ENCODE results near the gene TSPAN18.

The TSPAN18 gene

DNA sequence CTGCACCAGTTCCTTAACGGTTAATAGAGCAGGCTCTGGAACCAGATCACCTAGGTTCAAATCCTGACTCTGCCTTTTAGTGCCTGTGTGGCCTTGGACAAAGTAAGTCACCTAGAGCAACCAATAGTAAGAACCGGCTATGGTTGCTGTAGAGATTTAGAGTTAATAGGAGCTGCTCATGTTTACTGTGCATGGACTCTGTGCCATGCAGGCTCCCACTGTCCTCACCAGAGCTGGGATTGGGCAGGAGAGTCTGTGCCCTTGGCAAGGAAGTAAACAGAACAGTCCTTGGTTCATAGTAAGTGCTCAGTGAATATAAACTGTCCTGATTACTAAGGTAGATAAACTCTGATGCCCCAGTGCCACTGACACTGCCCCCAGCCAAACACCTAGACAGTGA is 225.3 kb downstream of the TSPAN18 start:
- H3K4me1 Mint-ChIP-seq = peaks cover 72% of the 10 kb centered on the region

DNA sequence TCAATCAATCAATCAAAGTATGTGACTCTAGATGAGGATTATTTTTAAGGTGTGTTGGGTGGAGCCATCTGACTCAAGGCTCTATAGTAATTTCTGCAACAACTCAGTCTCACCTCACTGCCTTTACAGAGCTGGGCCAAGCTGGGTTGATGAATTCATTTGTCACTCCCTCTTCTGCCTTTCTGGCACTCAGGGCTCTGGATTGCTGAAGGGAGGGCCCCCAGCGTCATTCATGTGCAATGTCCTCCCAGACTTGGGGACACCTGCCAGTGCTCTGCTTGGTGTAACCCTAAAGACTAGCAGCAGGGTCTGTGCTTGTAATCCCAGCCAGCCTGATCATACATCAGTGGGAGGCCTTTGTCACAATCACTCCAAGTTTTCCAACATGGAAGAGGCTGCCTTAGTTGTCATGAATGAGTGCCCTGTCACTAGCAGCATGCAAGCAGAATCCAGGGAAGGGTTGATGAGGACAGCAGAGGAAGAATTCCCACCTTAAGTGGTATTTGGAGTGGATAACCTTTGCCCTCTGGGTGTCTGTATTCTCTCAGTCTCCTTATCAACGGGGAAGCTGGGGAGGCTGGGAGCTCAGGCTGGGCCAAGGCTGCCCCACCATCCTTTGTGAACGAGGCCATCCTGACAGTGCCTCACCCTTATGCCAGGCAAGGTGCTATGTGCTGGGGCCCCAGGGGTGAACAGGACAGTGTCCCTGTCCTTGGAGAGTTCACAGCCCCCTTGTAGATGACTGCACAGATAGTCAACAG is 225.9 kb downstream of the TSPAN18 start:
- H3K36me3 Mint-ChIP-seq (ENCODE audit: low read depth) = no peaks in the 10 kb centered on the region
- no peaks in the 10 kb centered on the region for H3K9me3 Mint-ChIP-seq
- no peak overlapping the region for H3K4me3 Mint-ChIP-seq
- peaks cover 69% of the 10 kb centered on the region for H3K4me1 Mint-ChIP-seq
- peak overlapping the region; percentile 15 for H3K27ac Mint-ChIP-seq
- TF ChIP-seq, protein P1, sequence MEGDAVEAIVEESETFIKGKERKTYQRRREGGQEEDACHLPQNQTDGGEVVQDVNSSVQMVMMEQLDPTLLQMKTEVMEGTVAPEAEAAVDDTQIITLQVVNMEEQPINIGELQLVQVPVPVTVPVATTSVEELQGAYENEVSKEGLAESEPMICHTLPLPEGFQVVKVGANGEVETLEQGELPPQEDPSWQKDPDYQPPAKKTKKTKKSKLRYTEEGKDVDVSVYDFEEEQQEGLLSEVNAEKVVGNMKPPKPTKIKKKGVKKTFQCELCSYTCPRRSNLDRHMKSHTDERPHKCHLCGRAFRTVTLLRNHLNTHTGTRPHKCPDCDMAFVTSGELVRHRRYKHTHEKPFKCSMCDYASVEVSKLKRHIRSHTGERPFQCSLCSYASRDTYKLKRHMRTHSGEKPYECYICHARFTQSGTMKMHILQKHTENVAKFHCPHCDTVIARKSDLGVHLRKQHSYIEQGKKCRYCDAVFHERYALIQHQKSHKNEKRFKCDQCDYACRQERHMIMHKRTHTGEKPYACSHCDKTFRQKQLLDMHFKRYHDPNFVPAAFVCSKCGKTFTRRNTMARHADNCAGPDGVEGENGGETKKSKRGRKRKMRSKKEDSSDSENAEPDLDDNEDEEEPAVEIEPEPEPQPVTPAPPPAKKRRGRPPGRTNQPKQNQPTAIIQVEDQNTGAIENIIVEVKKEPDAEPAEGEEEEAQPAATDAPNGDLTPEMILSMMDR (IDR thresholded peaks at IDR 0.05) = no peak
- H3K27me3 Mint-ChIP-seq (ENCODE audit: low read depth, poor library complexity) = peaks cover 18% of the 10 kb centered on the region
- DNase-seq = no peak

More for the DNA sequence above, 225.3 kb downstream of the TSPAN18 start:
- Mint-ChIP-seq H3K27ac (no peak overlapping the region), H3K9me3 (no peaks in the 10 kb centered on the region), H3K4me3 (peak overlapping the region; percentile 44), H3K36me3 (ENCODE audit: low read depth) (no peaks in the 10 kb centered on the region), H3K27me3 (ENCODE audit: low read depth, poor library complexity) (peaks cover 14% of the 10 kb centered on the region)
- no peak for DNase-seq
- TF ChIP-seq, protein P1 (IDR thresholded peaks at IDR 0.05) = no peak

DNA sequence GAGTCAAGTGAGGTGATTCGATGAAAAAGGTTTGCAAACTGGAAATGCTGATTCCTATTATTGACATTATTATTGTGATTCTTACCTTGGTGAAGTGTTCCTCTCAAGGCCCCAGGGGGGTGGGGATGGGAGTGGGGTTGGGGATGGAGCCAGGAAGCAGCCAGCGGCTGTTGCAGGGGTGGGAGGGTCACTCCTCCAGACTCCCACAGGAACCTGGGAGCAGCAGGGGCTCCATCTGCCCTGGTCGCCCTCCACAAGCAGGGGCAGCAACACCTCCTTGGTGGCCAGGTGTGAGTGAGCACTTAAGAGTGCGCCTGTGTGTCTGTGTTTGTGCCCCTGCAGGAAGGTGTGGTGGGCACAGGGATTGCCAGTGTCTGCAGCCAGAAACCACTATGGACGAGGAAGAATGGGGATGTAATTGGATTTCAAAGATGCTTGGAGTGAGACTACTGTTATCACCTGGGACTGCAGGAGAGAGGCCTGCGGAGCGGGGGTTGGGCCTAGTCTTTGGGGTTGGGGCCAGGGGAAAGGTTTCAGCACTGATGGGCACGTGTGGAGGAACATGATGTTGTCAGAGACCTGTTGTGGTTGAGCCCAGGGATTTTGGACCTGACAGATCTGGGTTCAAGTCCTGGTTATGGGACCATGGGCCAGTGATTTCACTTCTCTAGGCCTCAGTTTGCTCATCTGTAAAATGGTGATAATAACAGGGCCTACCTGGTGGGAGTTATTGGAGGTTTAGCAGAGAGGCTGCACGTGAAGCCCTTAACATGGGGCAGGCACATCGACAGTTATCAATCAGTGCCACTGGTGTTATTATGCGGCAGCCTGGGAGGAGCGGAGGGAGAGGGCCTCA is 227.5 kb downstream of the TSPAN18 start:
- peak overlapping the region; percentile 27 for H3K27ac Mint-ChIP-seq

DNA sequence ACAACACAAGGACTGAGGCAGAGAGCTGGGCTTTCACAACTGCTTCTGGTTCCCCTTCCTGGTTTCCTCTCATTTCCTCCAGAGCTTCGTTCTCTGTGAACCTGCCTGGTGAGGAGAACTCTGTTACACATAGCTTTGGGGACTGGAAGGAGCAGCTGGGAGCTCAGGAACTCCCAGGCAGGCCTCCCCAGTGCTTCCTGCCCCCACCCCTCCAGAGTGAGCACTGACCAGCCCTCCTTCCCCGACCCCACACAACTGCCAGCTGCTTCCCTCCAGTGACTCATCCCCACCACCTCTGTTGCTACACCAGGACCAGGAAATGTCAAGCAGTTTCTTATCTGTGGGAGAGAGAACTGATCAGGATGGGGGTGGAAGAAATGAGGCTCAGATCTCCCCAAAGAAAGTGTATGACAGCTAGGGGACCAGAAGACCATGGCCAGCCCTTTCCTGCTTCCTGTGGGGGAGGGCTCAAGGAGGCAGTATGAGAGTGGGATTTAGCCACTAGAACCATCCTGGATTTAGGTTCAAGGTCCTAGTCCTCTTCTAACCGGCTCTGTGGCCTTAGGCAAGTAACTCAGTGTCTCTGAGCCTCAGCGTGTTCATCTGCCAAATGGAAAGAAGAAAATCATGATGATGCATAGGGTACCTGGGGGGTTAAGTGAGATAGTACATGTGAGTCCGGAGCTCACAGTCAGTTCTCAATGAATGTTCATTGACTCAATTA is 228.4 kb downstream of the TSPAN18 start:
- peaks cover 75% of the 10 kb centered on the region for H3K4me1 Mint-ChIP-seq
- DNase-seq = no peak
- H3K4me3 Mint-ChIP-seq = no peak overlapping the region
- peaks cover 22% of the 10 kb centered on the region for H3K27me3 Mint-ChIP-seq (ENCODE audit: low read depth, poor library complexity)
- TF ChIP-seq, protein P1 (IDR thresholded peaks at IDR 0.05) = no peak
- no peak overlapping the region for H3K27ac Mint-ChIP-seq
- no peaks in the 10 kb centered on the region for H3K36me3 Mint-ChIP-seq (ENCODE audit: low read depth)
- no peaks in the 10 kb centered on the region for H3K9me3 Mint-ChIP-seq

More for the DNA sequence above, 227.5 kb downstream of the TSPAN18 start:
- no peaks in the 10 kb centered on the region for H3K36me3 Mint-ChIP-seq (ENCODE audit: low read depth)
- H3K9me3 Mint-ChIP-seq = no peaks in the 10 kb centered on the region
- TF ChIP-seq, protein P1 (IDR thresholded peaks at IDR 0.05) = no peak
- peaks cover 18% of the 10 kb centered on the region for H3K27me3 Mint-ChIP-seq (ENCODE audit: low read depth, poor library complexity)
- peaks cover 66% of the 10 kb centered on the region for H3K4me1 Mint-ChIP-seq
- no peak for DNase-seq
- H3K4me3 Mint-ChIP-seq = peak overlapping the region; percentile 27

DNA sequence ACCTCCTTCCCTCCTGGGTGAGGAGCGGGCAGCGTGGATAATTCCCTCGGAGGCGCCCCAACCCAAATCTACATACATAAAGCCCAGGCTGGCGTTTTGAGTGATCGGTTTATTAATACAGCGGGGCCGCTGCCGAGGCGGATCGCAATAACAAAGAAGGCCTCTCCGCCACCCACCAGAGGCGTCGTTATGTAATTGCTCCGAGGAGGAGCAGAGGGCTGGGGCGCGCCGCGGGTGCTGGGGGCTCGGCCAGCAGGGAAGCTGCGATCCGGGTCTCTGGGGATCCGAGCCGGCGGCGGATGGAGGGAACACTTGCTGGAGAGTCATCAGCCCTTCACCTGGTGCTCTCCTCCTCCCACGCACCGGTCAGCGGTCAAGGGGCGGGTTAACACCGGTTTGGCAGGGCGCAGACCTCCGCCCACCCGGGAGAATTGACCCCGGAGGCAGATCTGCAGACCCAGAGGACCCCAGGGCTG is 230.3 kb downstream of the TSPAN18 start:
- H3K27me3 Mint-ChIP-seq (ENCODE audit: low read depth, poor library complexity) = peaks cover 25% of the 10 kb centered on the region
- peaks cover 77% of the 10 kb centered on the region for H3K4me1 Mint-ChIP-seq
- H3K36me3 Mint-ChIP-seq (ENCODE audit: low read depth) = no peaks in the 10 kb centered on the region
- no peaks in the 10 kb centered on the region for H3K9me3 Mint-ChIP-seq
- no peak overlapping the region for H3K27ac Mint-ChIP-seq
- peak; percentile 67 for DNase-seq
- TF ChIP-seq, protein P1 (IDR thresholded peaks at IDR 0.05) = no peak
- peak overlapping the region; percentile 65 for H3K4me3 Mint-ChIP-seq

Data from nephron progenitor cell (in vitro differentiated cells).